ENCODE results near the gene FAM151A. TPM values are rescaled to one million over a fixed set of nuclear protein-coding genes. Genes with fewer than 3 reads are reported as not detected.

The FAM151A gene
- total and polyA plus RNA-seq, 12 donors, result 0.39 to 2.9 (median 0.94) TPM; not detected in 1

GRCh38 chr1:54610048-54610447, 13.3 kb downstream of the FAM151A start:
- no peak for TF ChIP-seq CTCF (IDR thresholded peaks at IDR 0.05)
- intact Hi-C loops (cut with DNase I), result no loop called here
- H3K27ac ChIP-seq, result no peak overlapping the region
- no peaks in the 10 kb centered on the region for H3K9me3 ChIP-seq
- ATAC-seq, result peak in 2 of 8 donors; percentile 8 to 11
- no peaks in the 10 kb centered on the region for H3K27me3 ChIP-seq
- no peak for DNase-seq
- H3K4me3 ChIP-seq, result no peak overlapping the region
- peaks cover 0 to 9% (median 0%) of the 10 kb centered on the region in 9 donors for H3K4me1 ChIP-seq
- peaks cover 0 to 39% (median 0%) of the 10 kb centered on the region in 9 donors for H3K36me3 ChIP-seq
- 57 to 78% methylated on average over 6 of the region's 6 CpGs for WGBS, 2 donors

- H3K9me3 ChIP-seq, result no peaks in the 10 kb centered on the region
- TF ChIP-seq CTCF (IDR thresholded peaks at IDR 0.05), result no peak
- no peak overlapping the region for H3K27ac ChIP-seq
- DNase-seq, result no peak
- WGBS, 2 donors, result 52 to 61% methylated on average over 16 of the region's 16 CpGs
- intact Hi-C loops (cut with DNase I), result no loop called here
- no peaks in the 10 kb centered on the region for H3K27me3 ChIP-seq
- H3K4me3 ChIP-seq, result no peak overlapping the region
- H3K4me1 ChIP-seq, result peaks cover 0 to 9% (median 0%) of the 10 kb centered on the region in 9 donors
- peak in 6 of 8 donors; percentile 13 to 44 (median 22) for ATAC-seq
- peaks cover 0 to 44% (median 6%) of the 10 kb centered on the region in 9 donors for H3K36me3 ChIP-seq
Measured at GRCh38 chr1:54609301-54609921, 13.9 kb downstream of the FAM151A start.

- Histone ChIP-seq H3K36me3 (peaks cover 0 to 49% (median 8%) of the 10 kb centered on the region in 9 donors), H3K9me3 (no peaks in the 10 kb centered on the region), H3K4me3 (no peak overlapping the region), H3K27ac (no peak overlapping the region), H3K27me3 (no peaks in the 10 kb centered on the region), H3K4me1 (peaks cover 0 to 9% (median 0%) of the 10 kb centered on the region in 9 donors)
- intact Hi-C loops (cut with DNase I), result no loop called here
- DNase-seq (no peak), ATAC-seq (no peak)
- 74 to 81% methylated on average over 8 to 9 of the region's 9 CpGs for WGBS, 2 donors
- no peak for TF ChIP-seq CTCF (IDR thresholded peaks at IDR 0.05)
Measured at GRCh38 chr1:54608566-54609230, 14.6 kb downstream of the FAM151A start.

GRCh38 chr1:54607821-54608565, 15.3 kb downstream of the FAM151A start:
- WGBS, 2 donors, result 80 to 84% methylated on average over 19 of the region's 19 CpGs
- Histone ChIP-seq H3K36me3 (peaks cover 0 to 53% (median 8%) of the 10 kb centered on the region in 9 donors), H3K27ac (no peak overlapping the region), H3K4me3 (no peak overlapping the region), H3K4me1 (peaks cover 0 to 9% (median 0%) of the 10 kb centered on the region in 9 donors), H3K27me3 (no peaks in the 10 kb centered on the region), H3K9me3 (no peaks in the 10 kb centered on the region)
- no peak for DNase-seq
- no peak for ATAC-seq
- no peak for TF ChIP-seq CTCF (IDR thresholded peaks at IDR 0.05)
- intact Hi-C loops (cut with DNase I), result no loop called here

All from heart right ventricle (tissue), 16 donors.